ACHN (cell line): ENCODE measurements around the gene ASAH2.
"Not testable (repeated sequence)": the region's sequence is repeated elsewhere in the genome, so short reads cannot be mapped to it uniquely, and the experiment has no call there.

Source experiments
- DNase-seq: peaks from one replicate; pipeline ENCODE4 v3.0.0-alpha.2; 2015
- in situ Hi-C: cut with HindIII; loops from 2 replicates; pipeline ENCODE4 v1.10.0; 2017; ENCODE audit warnings: low sequenced_read_pairs, low pct_ligation_motif_present, low pct_unique_long_range_greater_than_20kb

The ASAH2 gene

GRCh38 chr10:50267877-50268276 lies 16.6 kb upstream of the ASAH2 start:
- in situ Hi-C loops, DNase-seq: not testable (repeated sequence)

GRCh38 chr10:50262625-50263024 lies 11.3 kb upstream of the ASAH2 start:
- DNase-seq, in situ Hi-C loops: not testable (repeated sequence)

GRCh38 chr10:50260791-50261281 lies 9.5 kb upstream of the ASAH2 start:
- in situ Hi-C loops: no loop called here
- no peak for DNase-seq

GRCh38 chr10:50254479-50254878 lies 3.2 kb upstream of the ASAH2 start:
- DNase-seq: no peak
- in situ Hi-C loops: no loop called here

GRCh38 chr10:50250096-50250854 lies 1.0 kb downstream of the ASAH2 start:
- DNase-seq: no peak

GRCh38 chr10:50248598-50248997 lies 2.7 kb downstream of the ASAH2 start:
- DNase-seq: no peak
- in situ Hi-C loops: no loop called here

More at GRCh38 chr10:50250096-50250854, 1.0 kb downstream of the ASAH2 start:
- in situ Hi-C loops: no loop called here

GRCh38 chr10:50248062-50248461 lies 3.3 kb downstream of the ASAH2 start:
- in situ Hi-C loops: no loop called here
- no peak for DNase-seq

- no peak for DNase-seq
- in situ Hi-C loops: no loop called here
Measured at GRCh38 chr10:50244201-50244600, 7.1 kb downstream of the ASAH2 start.

GRCh38 chr10:50242777-50243176 lies 8.5 kb downstream of the ASAH2 start:
- DNase-seq: no peak
- in situ Hi-C loops: no loop called here

GRCh38 chr10:50241478-50241877 lies 9.8 kb downstream of the ASAH2 start:
- DNase-seq, in situ Hi-C loops: not testable (repeated sequence)

GRCh38 chr10:50234486-50234885 lies 16.8 kb downstream of the ASAH2 start:
- DNase-seq: no peak
- in situ Hi-C loops: no loop called here

- DNase-seq: no peak
- in situ Hi-C loops: no loop called here
Measured at GRCh38 chr10:50232261-50232639, 19.1 kb downstream of the ASAH2 start.

- in situ Hi-C loops: no loop called here
- no peak for DNase-seq
Measured at GRCh38 chr10:50231515-50232260, 19.6 kb downstream of the ASAH2 start.

- in situ Hi-C loops: no loop called here
- DNase-seq: no peak
Measured at GRCh38 chr10:50229460-50229859, 21.9 kb downstream of the ASAH2 start.

GRCh38 chr10:50228672-50229071 lies 22.6 kb downstream of the ASAH2 start:
- in situ Hi-C loops: no loop called here
- DNase-seq: no peak

GRCh38 chr10:50226610-50227009 lies 24.7 kb downstream of the ASAH2 start:
- DNase-seq: no peak
- in situ Hi-C loops: no loop called here

GRCh38 chr10:50224330-50224952 lies 26.9 kb downstream of the ASAH2 start:
- peak; percentile 69 for DNase-seq
- in situ Hi-C loops: no loop called here

GRCh38 chr10:50222199-50222598 lies 29.1 kb downstream of the ASAH2 start:
- in situ Hi-C loops: no loop called here
- no peak for DNase-seq

GRCh38 chr10:50221470-50221869 lies 29.8 kb downstream of the ASAH2 start:
- in situ Hi-C loops: no loop called here
- DNase-seq: no peak
